K562 (cell line): ENCODE results near the gene TMEM138. TPM values are rescaled to one million over a fixed set of nuclear protein-coding genes. Genes with fewer than 3 reads are reported as not detected.

Experiments
- ATAC-seq: fragments of 200-7000 bp; cut with Tn5 transposase; 3 replicates; pipeline ENCODE4 v1.9.1; 2020; ENCODE audit warnings: moderate library complexity
- BruUV-seq: library from RNA; stranded (reverse); fragments of 400-500 nt; replicated peaks from 2 replicates; lab custom pipeline; 2021; lab: Mats Ljungman, UMichigan
- CTCF ChIA-PET: fragments of 300-600 bp; formaldehyde crosslinking; extraction: SDS; loops from one replicate; lab custom pipeline; 2021; ENCODE audit warnings: low intra/inter-chr PET ratio; lab: Yijun Ruan, JAX
- POLR2A ChIA-PET: fragments of 300-600, 350-650 bp; sonication (Branson Sonifier 250); formaldehyde crosslinking; extraction: SDS; loops from one replicate; lab custom pipeline; 2021; ENCODE audit warnings: antibody characterized with exemption, inconsistent platforms; lab: Yijun Ruan, JAX
- DNase-seq, 4 experiments: peaks; one replicate each; pipeline versions ENCODE4 v3.0.0 to v3.0.0-alpha.2; 2011 to 2018; ENCODE audit warnings: low spot score in 3 of 4, mixed read lengths in 3 of 4; ENCODE audit errors: extremely low read depth in 1 of 4
- FAIRE-seq: peaks from 2 replicates; lab custom pipeline; 2011; peaks lifted over from hg19 to GRCh38; lab: Jason Lieb, UNC
- H2AFZ ChIP-seq: 2 replicates; pipeline ENCODE4 v1.6.0; 2011; ENCODE audit warnings: low read depth, low read length, control low read depth, inconsistent platforms
- H3K27ac ChIP-seq: fragments of 200-600 bp; 3 replicates; pipeline ENCODE4 v1.8.0; 2011; ENCODE audit warnings: low read depth, mild to moderate bottlenecking, control low read depth, inconsistent platforms, low read length, moderate library complexity, mixed read lengths; ENCODE audit errors: extremely low read depth
- H3K27me3 ChIP-seq, 2 experiments: fragments of 300-600 bp in 1 of 2; 2 replicates in 1 of 2; 3 replicates in 1 of 2; pipeline versions ENCODE4 v1.6.0 to v1.8.0; 2011; ENCODE audit warnings: inconsistent platforms in 2 of 2, low read length in 2 of 2, mild to moderate bottlenecking in 1 of 2, mixed read lengths in 1 of 2, moderate library complexity in 1 of 2; ENCODE audit not compliant: control insufficient read depth in 2 of 2, insufficient read depth in 2 of 2
- H3K36me3 ChIP-seq: fragments of 300-600 bp; 3 replicates; pipeline ENCODE4 v1.8.0; 2011; ENCODE audit warnings: mild to moderate bottlenecking, low read length, inconsistent platforms; ENCODE audit not compliant: control insufficient read depth, insufficient read depth
- H3K4me1 ChIP-seq, 2 experiments: fragments of 200-600 bp in 1 of 2; replicated peaks in 1 of 2; 2 replicates in 1 of 2; 3 replicates in 1 of 2; pipeline versions ENCODE4 v1.5.1 to v1.8.0; 2011; ENCODE audit warnings: inconsistent platforms in 2 of 2, low read length in 2 of 2, mild to moderate bottlenecking in 1 of 2, mixed read lengths in 1 of 2, moderate library complexity in 1 of 2; ENCODE audit not compliant: control insufficient read depth in 2 of 2, insufficient read depth in 2 of 2
- H3K4me2 ChIP-seq: 2 replicates; pipeline ENCODE4 v1.6.1; 2011; ENCODE audit warnings: low read length, control low read depth, inconsistent platforms, mixed read lengths; ENCODE audit not compliant: insufficient read depth
- H3K4me3 ChIP-seq: fragments of 200-600 bp; sonication (generic), shearing (Covaris generic); 2 replicates; pipeline ENCODE4 v1.5.1; 2016; ENCODE audit warnings: control low read depth, inconsistent platforms
- H3K79me2 ChIP-seq: fragments of 200-600 bp; 3 replicates; pipeline ENCODE4 v1.8.0; 2011; ENCODE audit warnings: low read length, inconsistent platforms; ENCODE audit not compliant: control insufficient read depth, insufficient read depth
- H3K9ac ChIP-seq, 2 experiments: 2 replicates each; pipeline versions ENCODE4 v1.6.0 to v1.6.1; 2011; ENCODE audit warnings: low read depth in 2 of 2, low read length in 2 of 2, control low read depth in 1 of 2, inconsistent platforms in 1 of 2, mild to moderate bottlenecking in 1 of 2, mixed read lengths in 1 of 2; ENCODE audit not compliant: insufficient read depth in 1 of 2
- H3K9me1 ChIP-seq: one replicate; pipeline ENCODE4 v1.6.0; 2011; ENCODE audit warnings: inconsistent platforms, mild to moderate bottlenecking, low read length, moderate library complexity; ENCODE audit not compliant: control insufficient read depth, insufficient read depth
- H3K9me3 ChIP-seq: replicated peaks from 2 replicates; pipeline ENCODE4 v1.5.1; 2011; ENCODE audit warnings: low read depth, low read length, inconsistent platforms; ENCODE audit not compliant: control insufficient read depth, insufficient read depth
- H4K20me1 ChIP-seq: replicated peaks from 2 replicates; pipeline ENCODE4 v1.6.1; 2011; ENCODE audit warnings: low read length, inconsistent platforms, mixed read lengths; ENCODE audit not compliant: control insufficient read depth, insufficient read depth
- BCLAF1 ChIP-seq, 2 experiments: fragments of 450-650 bp in 1 of 2; IDR thresholded peaks; 2 replicates each; pipeline ENCODE4 v1.6.1; 2011 to 2017; ENCODE audit warnings: low read depth in 2 of 2, antibody characterized with exemption in 1 of 2, borderline replicate concordance in 1 of 2, low read length in 1 of 2, mild to moderate bottlenecking in 1 of 2, mixed read lengths in 1 of 2; ENCODE audit not compliant: control insufficient read depth in 1 of 2
- CREB1 ChIP-seq, 2 experiments: sonication (generic) in 1 of 2; formaldehyde crosslinking in 1 of 2; IDR thresholded peaks; 2 replicates each; pipeline versions ENCODE4 v1.6.1 to v1.8.0; 2012 to 2022; ENCODE audit warnings: inconsistent platforms in 1 of 2, mild to moderate bottlenecking in 1 of 2, missing genetic modification reagents in 1 of 2, moderate library complexity in 1 of 2
- E2F5 ChIP-seq: sonication (generic); formaldehyde crosslinking; IDR thresholded peaks from 2 replicates; pipeline ENCODE4 v1.8.0; 2022; ENCODE audit warnings: mild to moderate bottlenecking, missing genetic modification reagents
- HDAC1 ChIP-seq, 2 experiments: fragments of 450-650 bp; IDR thresholded peaks; 2 replicates each; pipeline ENCODE4 v1.6.1; 2016 to 2017; ENCODE audit warnings: inconsistent platforms in 1 of 2, mild to moderate bottlenecking in 1 of 2, moderate library complexity in 1 of 2
- JUN ChIP-seq, 2 experiments: sonication (generic) in 1 of 2; formaldehyde crosslinking in 1 of 2; IDR thresholded peaks; 2 replicates each; pipeline versions ENCODE4 v1.6.1 to v1.8.0; 2012 to 2022; ENCODE audit warnings: borderline replicate concordance in 2 of 2, mild to moderate bottlenecking in 2 of 2, improper control_type of control experiment in 1 of 2, low read depth in 1 of 2, low read length in 1 of 2, missing genetic modification reagents in 1 of 2
- LARP7 ChIP-seq: fragments of 450-650 bp; IDR thresholded peaks from 2 replicates; pipeline ENCODE4 v1.6.1; 2016
- NFYB ChIP-seq: IDR thresholded peaks from 2 replicates; pipeline ENCODE4 v1.6.1; 2011; ENCODE audit warnings: mild to moderate bottlenecking, moderate library complexity; ENCODE audit not compliant: insufficient read length; ENCODE audit errors: extremely low read depth
- PML ChIP-seq: IDR thresholded peaks from 2 replicates; pipeline ENCODE4 v1.6.1; 2012; ENCODE audit warnings: low read length, inconsistent platforms
- SAP30 ChIP-seq: fragments of 200-600 bp; sonication (generic); IDR thresholded peaks from 2 replicates; pipeline ENCODE4 v1.6.1; 2012; ENCODE audit warnings: borderline replicate concordance, low read depth, mild to moderate bottlenecking, moderate library complexity, low read length, control low read depth, inconsistent platforms; ENCODE audit not compliant: insufficient read depth, poor library complexity, severe bottlenecking
- SP1 ChIP-seq: sonication (generic); formaldehyde crosslinking; IDR thresholded peaks from 2 replicates; pipeline ENCODE4 v1.8.1; 2022; ENCODE audit warnings: mild to moderate bottlenecking, missing genetic modification reagents
- TCF7 ChIP-seq: sonication (generic); IDR thresholded peaks from 2 replicates; pipeline ENCODE4 v1.6.1; 2016; ENCODE audit warnings: antibody characterized with exemption, borderline replicate concordance
- THRAP3 ChIP-seq: fragments of 450-650 bp; IDR thresholded peaks from 2 replicates; pipeline ENCODE4 v1.6.1; 2016; ENCODE audit warnings: mild to moderate bottlenecking, inconsistent platforms, borderline replicate concordance
- YBX1 ChIP-seq: fragments of 450-650 bp; IDR thresholded peaks from 2 replicates; pipeline ENCODE4 v1.7.1; 2016; ENCODE audit warnings: mild to moderate bottlenecking
- ZKSCAN1 ChIP-seq: fragments of 150-350 bp; IDR thresholded peaks from 2 replicates; pipeline ENCODE4 v1.6.1; 2016; ENCODE audit warnings: low read depth, low read length
- ZNF347 ChIP-seq: fragments of 450-650 bp; formaldehyde crosslinking; IDR thresholded peaks from 2 replicates; pipeline ENCODE4 v1.4.0; 2020; ENCODE audit warnings: low read depth, mild to moderate bottlenecking, moderate library complexity
- ZNF436 ChIP-seq: fragments of 250-450, 450-650 bp; sonication (Bioruptor Pico); formaldehyde crosslinking; IDR thresholded peaks from 2 replicates; pipeline ENCODE4 v1.7.0; 2020; ENCODE audit warnings: mild to moderate bottlenecking
- ZNF699 ChIP-seq: fragments of 250-450 bp; sonication (Bioruptor Pico); IDR thresholded peaks from 2 replicates; pipeline ENCODE4 v1.8.0; 2021; ENCODE audit warnings: mild to moderate bottlenecking, moderate library complexity; ENCODE audit not compliant: insufficient replicate concordance
- WGBS: fragments of 100-300 bp; shearing (Covaris generic); methylation state at CpG from one replicate; pipeline ENCODE4 v1.1.6; 2016; ENCODE audit warnings: low coverage, mixed read lengths; ENCODE audit not compliant: insufficient coverage; ENCODE audit errors: missing lambda C conversion rate; 5-methylcytosine and 5-hydroxymethylcytosine counted together
- in situ Hi-C: fragments of 300-500 bp; cut with MboI; formaldehyde crosslinking; loops from 4 replicates; pipeline ENCODE4 v1.15.0; 2018; ENCODE audit warnings: inconsistent platforms, mixed read lengths
- intact Hi-C: fragments of 100-400 bp; cut with micrococcal nuclease; formaldehyde crosslinking; loops from 2 replicates; pipeline ENCODE4 v1.14.2; 2022
- polyA plus RNA-seq, 8 experiments: library from polyadenylated mRNA; depleted of rRNA in 4 of 8; stranded (reverse) in 5 of 8; unstranded in 3 of 8; fragments of >200 nt; fragmentation: Nextera tagmentation in 2 of 8; fragmentation: Illumina TruSeq in 1 of 8; extraction: Ambion mirVana in 2 of 8; extraction: Trizol in 1 of 8; gene quantifications; 2 replicates each; pipeline versions ENCODE4 v1.2.1 to v1.2.3, GENCODE V29; 2011 to 2014; ENCODE audit warnings: inconsistent platforms in 1 of 8, missing spikeins in 1 of 8
- total RNA-seq, 7 experiments: library from RNA; depleted of rRNA in 6 of 7; stranded (reverse); fragments of >200 nt in 6 of 7; fragmentation: Illumina TruSeq in 2 of 7; extraction: Trizol in 2 of 7; gene quantifications; 2 replicates each; pipeline versions ENCODE4 v1.2.1 to v1.2.3, GENCODE V29; 2011 to 2021; ENCODE audit warnings: low replicate concordance in 1 of 7

The TMEM138 gene
- total and polyA plus RNA-seq, 9 of the 15 experiments (the other 6 are each of a cell fraction or from before 2014, with no cell fraction given), result 23.2 to 168 (median 63.1) TPM

GRCh38 chr11:61401173-61401572, 39.0 kb downstream of the TMEM138 start:
- peaks cover 44% of the 10 kb centered on the region for H3K36me3 ChIP-seq
- no peak overlapping the region for H3K9ac ChIP-seq
- CTCF ChIA-PET, result no interaction called here
- H3K4me2 ChIP-seq, result no peak overlapping the region
- H3K9me3 ChIP-seq, result no peaks in the 10 kb centered on the region
- no peak overlapping the region for H2AFZ ChIP-seq
- H3K79me2 ChIP-seq, result no peaks in the 10 kb centered on the region
- FAIRE-seq, result no peak
- no peaks in the 10 kb centered on the region for H3K27me3 ChIP-seq
- intact Hi-C loops, result no loop called here
- WGBS, result 71% methylated on average over 2 of the region's 2 CpGs
- ATAC-seq, result peak; percentile 45
- in situ Hi-C loops, result no loop called here
- TF ChIP-seq PML (no peak), ZNF699 (CRISPR knock-in tag) (no peak), CREB1 (IDR thresholded peaks at IDR 0.05) (no peak), CREB1 (CRISPR knock-in tag; IDR thresholded peaks at IDR 0.05) (no peak), THRAP3 (no peak), ZNF347 (CRISPR knock-in tag) (no peak), LARP7 (no peak), ZKSCAN1 (no peak), JUN (IDR thresholded peaks at IDR 0.05; ENCODE audit: borderline replicate concordance, low read depth, low read length) (no peak), JUN (CRISPR knock-in tag; IDR thresholded peaks at IDR 0.05; ENCODE audit: borderline replicate concordance) (no peak), E2F5 (CRISPR knock-in tag) (no peak), NFYB (no peak), YBX1 (no peak), TCF7 (no peak), SP1 (CRISPR knock-in tag) (no peak), BCLAF1 (IDR thresholded peaks at IDR 0.05; ENCODE audit: borderline replicate concordance in 1 of 2, control insufficient read depth in 1 of 2, low read depth in 2 of 2, low read length in 1 of 2) (no peak), HDAC1 (IDR thresholded peaks at IDR 0.05) (no peak), SAP30 (no peak), ZNF436 (CRISPR knock-in tag) (no peak)
- DNase-seq, result no peak
- H3K9me1 ChIP-seq, result no peaks in the 10 kb centered on the region
- no peak overlapping the region for H3K4me3 ChIP-seq
- POLR2A ChIA-PET, result interaction anchor here (1.1 to 2.7 kb wide), 7 partner anchors 8 to 73 kb away, joined by 3 to 15 read pairs (median 4); partner anchors contain the start of genes CPSF7, SDHAF2 and TMEM216
- BruUV-seq, result no TSS peak
- H3K27ac ChIP-seq, result no peak overlapping the region
- no peaks in the 10 kb centered on the region for H4K20me1 ChIP-seq
- H3K4me1 ChIP-seq, result no peaks in the 10 kb centered on the region
